ENCODE data around the gene AMIGO1. TPM values are rescaled to one million over a fixed set of nuclear protein-coding genes. Genes with fewer than 3 reads are reported as not detected.

Gene AMIGO1, protein sequence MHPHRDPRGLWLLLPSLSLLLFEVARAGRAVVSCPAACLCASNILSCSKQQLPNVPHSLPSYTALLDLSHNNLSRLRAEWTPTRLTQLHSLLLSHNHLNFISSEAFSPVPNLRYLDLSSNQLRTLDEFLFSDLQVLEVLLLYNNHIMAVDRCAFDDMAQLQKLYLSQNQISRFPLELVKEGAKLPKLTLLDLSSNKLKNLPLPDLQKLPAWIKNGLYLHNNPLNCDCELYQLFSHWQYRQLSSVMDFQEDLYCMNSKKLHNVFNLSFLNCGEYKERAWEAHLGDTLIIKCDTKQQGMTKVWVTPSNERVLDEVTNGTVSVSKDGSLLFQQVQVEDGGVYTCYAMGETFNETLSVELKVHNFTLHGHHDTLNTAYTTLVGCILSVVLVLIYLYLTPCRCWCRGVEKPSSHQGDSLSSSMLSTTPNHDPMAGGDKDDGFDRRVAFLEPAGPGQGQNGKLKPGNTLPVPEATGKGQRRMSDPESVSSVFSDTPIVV
- total RNA-seq (6.6 TPM), polyA plus RNA-seq (10 to 100 TPM in 3 of 4 donors, 1 to 10 TPM in 1; 5.2 to 17.1 (median 11.8) TPM)

- Histone ChIP-seq H3K4me3 (ENCODE audit: low read depth, low read length) (peak within 1 kb of the TSS; percentile 79), H3K27me3 (ENCODE audit: control insufficient read depth, insufficient read depth, low read length) (no peaks in the 10 kb centered on the region), H3K27ac (ENCODE audit: insufficient read depth, low read length, poor library complexity, severe bottlenecking) (peak within 1 kb of the TSS; percentile 50), H3K36me3 (ENCODE audit: control insufficient read depth, insufficient read depth, low read length) (peaks cover 11% of the 10 kb centered on the region), H3K4me1 (ENCODE audit: control insufficient read depth, insufficient read depth, low read length, poor library complexity, severe bottlenecking) (peaks cover 43% of the 10 kb centered on the region), H3K9me3 (ENCODE audit: control insufficient read depth in 2 of 2, low read length in 2 of 2) (no peaks in the 10 kb centered on the region)
- Mint-ChIP-seq H3K4me3 (peak within 1 kb of the TSS; percentile 91 to 95 (median 94)), H3K4me1 (peaks cover 12 to 71% (median 48%) of the 10 kb centered on the region in 4 donors), H3K9me3 (peaks cover 0 to 10% (median 0%) of the 10 kb centered on the region in 7 donors), H3K27me3 (peaks cover 18% of the 10 kb centered on the region), H3K36me3 (peaks cover 22% of the 10 kb centered on the region), H3K27ac (peak within 1 kb of the TSS; percentile 89 to 93 (median 90))
- ATAC-seq (ENCODE audit: low read depth in 2 of 2) (peak; percentile 68 to 73), DNase-seq (peak; percentile 55 to 68 (median 64))
Measured at GRCh38 chr1:109509176-109510134, at the start of gene AMIGO1. Gene AMIGO1 (minus strand): TSS chr1:109509727. CDS start chr1:109508912, 815 bp downstream.

- H3K4me1 Mint-ChIP-seq: peaks cover 25 to 89% (median 71%) of the 10 kb centered on the region in 4 donors
- H3K27ac ChIP-seq (ENCODE audit: insufficient read depth, low read length, poor library complexity, severe bottlenecking): no peak overlapping the region
Measured at GRCh38 chr1:109557520-109557919, 48.0 kb upstream of the AMIGO1 start.

DNA sequence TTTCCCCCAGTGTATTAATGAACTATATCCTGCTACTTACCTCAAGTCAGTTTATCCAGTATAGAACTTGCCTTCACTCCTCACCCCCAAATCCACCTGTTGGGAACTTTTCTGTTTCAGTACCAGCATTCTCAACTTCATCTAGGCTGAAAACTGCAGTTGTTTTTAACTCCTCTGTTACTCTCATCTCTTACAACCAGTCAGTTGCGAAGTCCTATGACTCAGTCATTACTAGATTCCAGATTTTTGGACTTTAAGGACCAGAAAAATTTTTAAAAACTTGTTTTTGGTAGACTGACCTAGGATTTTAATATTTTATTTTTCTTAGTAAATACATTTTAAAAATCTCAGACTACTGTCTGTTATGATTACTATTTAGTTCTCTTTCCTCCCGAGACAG is 47.0 kb upstream of the AMIGO1 start:
- Mint-ChIP-seq H3K27me3 (no peaks in the 10 kb centered on the region), H3K36me3 (peaks cover 14% of the 10 kb centered on the region), H3K9me3 (no peaks in the 10 kb centered on the region), H3K27ac (no peak overlapping the region), H3K4me1 (peaks cover 20 to 87% (median 67%) of the 10 kb centered on the region in 4 donors), H3K4me3 (peak overlapping the region in 1 of 4 donors; percentile 4)
- H3K36me3 ChIP-seq (ENCODE audit: control insufficient read depth, insufficient read depth, low read length): peaks cover 4% of the 10 kb centered on the region
- DNase-seq (no peak), ATAC-seq (ENCODE audit: low read depth in 2 of 2) (no peak)
- peaks cover 26% of the 10 kb centered on the region for H3K4me1 ChIP-seq (ENCODE audit: control insufficient read depth, insufficient read depth, low read length, poor library complexity, severe bottlenecking)
- H3K4me3 ChIP-seq (ENCODE audit: low read depth, low read length): no peak overlapping the region
- H3K27me3 ChIP-seq (ENCODE audit: control insufficient read depth, insufficient read depth, low read length): no peaks in the 10 kb centered on the region
- H3K9me3 ChIP-seq (ENCODE audit: control insufficient read depth in 2 of 2, low read length in 2 of 2): no peaks in the 10 kb centered on the region
- no peak overlapping the region for H3K27ac ChIP-seq (ENCODE audit: insufficient read depth, low read length, poor library complexity, severe bottlenecking)

More at GRCh38 chr1:109557520-109557919, 48.0 kb upstream of the AMIGO1 start:
- peaks cover 4% of the 10 kb centered on the region for H3K36me3 ChIP-seq (ENCODE audit: control insufficient read depth, insufficient read depth, low read length)
- Mint-ChIP-seq H3K36me3 (peaks cover 14% of the 10 kb centered on the region), H3K9me3 (no peaks in the 10 kb centered on the region), H3K4me3 (no peak overlapping the region), H3K27ac (no peak overlapping the region), H3K27me3 (no peaks in the 10 kb centered on the region)
- no peak overlapping the region for H3K4me3 ChIP-seq (ENCODE audit: low read depth, low read length)
- H3K27me3 ChIP-seq (ENCODE audit: control insufficient read depth, insufficient read depth, low read length): no peaks in the 10 kb centered on the region
- ATAC-seq (ENCODE audit: low read depth in 2 of 2) (no peak), DNase-seq (no peak)
- H3K9me3 ChIP-seq (ENCODE audit: control insufficient read depth in 2 of 2, low read length in 2 of 2): no peaks in the 10 kb centered on the region
- H3K4me1 ChIP-seq (ENCODE audit: control insufficient read depth, insufficient read depth, low read length, poor library complexity, severe bottlenecking): peaks cover 25% of the 10 kb centered on the region

DNA sequence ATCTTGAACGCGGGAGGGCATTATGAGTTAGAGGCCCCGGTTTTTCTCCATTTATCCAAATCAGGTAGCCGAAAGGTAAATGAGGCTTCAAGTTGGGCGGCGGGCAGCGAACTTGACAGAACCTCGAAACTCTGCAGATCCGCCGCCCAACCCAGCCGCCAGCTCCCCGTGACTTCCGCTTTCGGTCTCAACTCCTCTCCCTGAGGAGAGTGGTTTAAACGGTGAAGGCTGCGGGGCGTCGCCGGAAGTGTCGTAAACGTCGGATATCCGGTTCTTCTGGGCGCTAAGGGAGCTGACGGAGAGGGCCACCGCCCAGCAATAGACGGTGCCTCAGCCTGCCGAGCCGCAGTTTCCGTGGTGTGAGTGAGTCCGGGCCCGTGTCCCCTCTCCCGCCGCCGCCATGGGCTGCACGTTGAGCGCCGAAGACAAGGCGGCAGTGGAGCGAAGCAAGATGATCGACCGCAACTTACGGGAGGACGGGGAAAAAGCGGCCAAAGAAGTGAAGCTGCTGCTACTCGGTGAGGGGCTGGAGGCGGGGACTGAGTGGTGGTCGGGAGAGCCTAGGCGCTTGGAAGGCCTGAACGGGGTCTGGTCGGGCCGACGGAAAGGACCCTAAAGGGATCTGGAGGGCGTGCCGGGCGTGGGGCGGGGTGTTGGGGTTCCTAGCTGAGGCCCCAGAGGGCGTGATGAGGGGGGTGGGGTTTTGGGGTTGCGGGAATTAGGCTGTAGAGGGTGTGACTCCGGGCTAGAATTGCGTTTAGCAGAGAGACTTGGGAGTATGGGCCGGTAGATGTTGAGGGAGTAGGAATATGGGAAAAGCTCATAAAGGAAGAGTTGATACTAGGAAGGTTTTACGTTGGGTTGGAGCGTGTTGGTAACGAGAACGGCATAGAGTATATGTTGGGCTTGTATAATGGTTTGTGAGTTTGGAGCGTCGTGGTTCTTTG is 39.1 kb upstream of the AMIGO1 start, which contains the start of gene GNAI3:
Gene GNAI3 (plus strand): TSS at position 295 of the 947 bp plus-strand sequence. CDS start 106 bp downstream, at position 401.
- peaks cover 4% of the 10 kb centered on the region for H3K36me3 Mint-ChIP-seq
- Histone ChIP-seq H3K36me3 (ENCODE audit: control insufficient read depth, insufficient read depth, low read length) (no peaks in the 10 kb centered on the region), H3K4me3 (ENCODE audit: low read depth, low read length) (peak within 1 kb of the TSS; percentile 93), H3K9me3 (ENCODE audit: control insufficient read depth in 2 of 2, low read length in 2 of 2) (no peaks in the 10 kb centered on the region), H3K27me3 (ENCODE audit: control insufficient read depth, insufficient read depth, low read length) (no peaks in the 10 kb centered on the region), H3K4me1 (ENCODE audit: control insufficient read depth, insufficient read depth, low read length, poor library complexity, severe bottlenecking) (peaks cover 49% of the 10 kb centered on the region), H3K27ac (ENCODE audit: insufficient read depth, low read length, poor library complexity, severe bottlenecking) (peak within 1 kb of the TSS; percentile 92)
- peak; percentile 95 to 99 (median 95) for DNase-seq
- H3K4me3 Mint-ChIP-seq: peak within 1 kb of the TSS; percentile 98 to 100 (median 100)
- H3K27me3 Mint-ChIP-seq: peaks cover 5% of the 10 kb centered on the region
- peaks cover 4 to 67% (median 45%) of the 10 kb centered on the region in 4 donors for H3K4me1 Mint-ChIP-seq
- H3K9me3 Mint-ChIP-seq: no peaks in the 10 kb centered on the region
- ATAC-seq (ENCODE audit: low read depth in 2 of 2): peak; percentile 96 to 97
- H3K27ac Mint-ChIP-seq: peak within 1 kb of the TSS; percentile 97 to 100 (median 99)

- Histone ChIP-seq H3K36me3 (ENCODE audit: control insufficient read depth, insufficient read depth, low read length) (no peaks in the 10 kb centered on the region), H3K9me3 (ENCODE audit: control insufficient read depth in 2 of 2, low read length in 2 of 2) (no peaks in the 10 kb centered on the region), H3K4me1 (ENCODE audit: control insufficient read depth, insufficient read depth, low read length, poor library complexity, severe bottlenecking) (peaks cover 44% of the 10 kb centered on the region), H3K27ac (ENCODE audit: insufficient read depth, low read length, poor library complexity, severe bottlenecking) (peak overlapping the region; percentile 92), H3K27me3 (ENCODE audit: control insufficient read depth, insufficient read depth, low read length) (no peaks in the 10 kb centered on the region), H3K4me3 (ENCODE audit: low read depth, low read length) (peak overlapping the region; percentile 93)
- Mint-ChIP-seq H3K4me3 (peak overlapping the region; percentile 98 to 100 (median 100)), H3K27me3 (peaks cover 5% of the 10 kb centered on the region), H3K27ac (peak overlapping the region; percentile 98 to 100 (median 99)), H3K9me3 (no peaks in the 10 kb centered on the region), H3K4me1 (peaks cover 4 to 61% (median 42%) of the 10 kb centered on the region in 4 donors), H3K36me3 (peaks cover 4% of the 10 kb centered on the region)
- DNase-seq (peak in 2 of 3 donors; percentile 5 to 53), ATAC-seq (ENCODE audit: low read depth in 2 of 2) (no peak)
Measured at GRCh38 chr1:109547463-109548320, 38.2 kb upstream of the AMIGO1 start.
